Mucosa of gallbladder (tissue), 1 donor: ENCODE measurements around the gene MED12L. TPM values are rescaled to one million over a fixed set of nuclear protein-coding genes. Genes with fewer than 3 reads are reported as not detected.
A peak's percentile ranks its signal among the peaks of the same experiment; 100 is the strongest.

Experiments used
- DNase-seq: peaks from one replicate; pipeline ENCODE4 v3.0.0-alpha.2; 2020; ENCODE audit warnings: low spot score
- total RNA-seq: library from RNA; stranded (reverse); gene quantifications from one replicate; pipeline ENCODE4 v1.2.1, GENCODE V29; 2021
- donor health status: DM: no; HTN: no; CAD: no.

Gene MED12L
- total RNA-seq, 1 donor from 2014 or later = 7.5 TPM

DNA sequence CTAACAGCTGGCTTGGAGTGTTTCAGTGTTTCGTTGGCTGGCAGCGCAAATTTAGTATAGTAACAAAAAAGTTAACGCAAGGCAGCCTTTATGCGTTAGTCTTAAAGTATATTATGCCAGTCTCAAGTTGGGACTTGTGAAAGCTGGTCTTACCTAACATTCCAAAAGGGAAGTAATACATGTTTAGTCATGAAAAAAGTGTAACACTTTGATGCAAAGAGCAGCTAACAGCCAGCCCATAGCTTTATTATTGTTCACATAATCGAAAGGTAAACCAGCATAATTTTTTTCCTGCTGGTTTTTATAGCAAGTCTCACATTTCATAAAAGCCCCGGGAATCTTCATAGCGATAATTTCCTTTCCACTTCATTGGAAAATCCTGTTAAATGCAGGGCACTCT, 233.5 kb downstream of the MED12L start:
- DNase-seq = no peak

DNA sequence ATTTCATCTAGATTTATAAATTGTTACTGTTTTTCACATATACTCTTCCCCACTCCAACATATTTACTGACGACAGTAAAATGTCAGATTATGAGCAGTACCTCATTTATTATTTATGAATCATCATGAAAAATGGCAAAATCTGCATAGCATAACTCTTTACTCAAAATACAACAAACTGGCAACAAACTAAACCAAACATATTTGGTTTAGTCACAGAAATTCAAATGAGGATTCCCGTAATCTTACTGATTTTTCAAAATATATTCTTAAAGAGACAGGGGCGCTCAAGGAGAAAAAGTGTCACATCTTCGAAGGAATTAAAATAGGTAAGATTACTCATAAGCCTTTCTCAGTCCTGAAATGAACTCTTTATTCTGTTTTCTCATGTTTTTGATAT, 234.2 kb downstream of the MED12L start:
- no peak for DNase-seq

DNA sequence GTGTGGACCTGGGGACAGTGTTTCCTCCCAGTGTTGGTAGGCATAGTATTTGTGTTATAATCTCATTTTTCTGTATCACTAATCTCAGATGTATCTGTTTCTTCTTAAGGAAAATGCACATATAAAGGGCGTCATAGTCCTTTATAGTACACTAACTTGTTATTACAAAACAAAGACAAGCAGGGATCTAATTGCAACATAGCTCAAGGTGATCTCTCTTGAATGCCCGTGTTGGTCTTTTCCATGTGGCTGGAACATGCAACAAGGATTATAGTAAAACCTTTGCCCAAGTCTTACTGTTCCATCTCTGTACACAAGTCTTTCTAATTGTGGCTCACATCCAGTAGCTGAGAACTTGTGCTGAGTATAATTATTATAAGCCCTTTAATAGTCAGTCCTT, 234.7 kb downstream of the MED12L start:
- no peak for DNase-seq

DNA sequence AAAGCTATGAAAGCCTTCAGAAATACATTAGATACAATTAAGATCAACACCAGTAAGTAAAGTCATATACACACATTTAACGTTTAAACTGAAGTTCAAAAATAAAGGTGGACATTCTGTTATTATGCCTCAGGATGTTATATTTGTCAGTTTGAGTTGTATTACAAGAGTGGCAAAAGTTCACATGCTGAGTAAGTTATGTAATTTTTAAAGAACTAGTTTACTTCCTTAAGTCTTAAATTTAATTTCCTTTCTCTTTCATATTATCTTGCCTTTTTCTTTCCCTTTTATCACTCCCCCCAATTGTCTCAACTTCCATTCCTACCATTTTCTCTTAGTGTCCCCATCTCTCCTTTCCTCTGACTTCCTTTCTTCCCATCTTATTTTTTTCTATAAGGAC, 236.1 kb downstream of the MED12L start:
- DNase-seq = no peak

DNA sequence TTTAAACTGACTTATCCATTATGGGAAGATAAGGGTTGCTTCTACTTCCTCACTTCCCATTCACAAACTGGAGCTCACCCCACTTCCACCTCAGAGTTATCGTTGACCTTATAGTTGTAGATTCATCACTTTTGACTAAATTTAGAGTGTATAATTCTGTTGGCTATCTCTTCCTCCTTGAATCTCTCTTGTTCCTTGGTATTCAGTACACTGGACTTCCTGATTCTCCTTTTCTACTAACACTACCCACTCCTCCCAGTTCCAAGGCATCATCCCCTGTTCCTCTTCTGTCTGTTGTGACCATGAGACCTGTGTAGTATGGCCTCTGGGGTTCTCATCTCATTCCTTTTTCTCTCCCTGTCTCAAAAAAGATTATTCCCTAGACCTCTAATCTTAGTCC, 237.0 kb downstream of the MED12L start:
- DNase-seq = no peak

DNA sequence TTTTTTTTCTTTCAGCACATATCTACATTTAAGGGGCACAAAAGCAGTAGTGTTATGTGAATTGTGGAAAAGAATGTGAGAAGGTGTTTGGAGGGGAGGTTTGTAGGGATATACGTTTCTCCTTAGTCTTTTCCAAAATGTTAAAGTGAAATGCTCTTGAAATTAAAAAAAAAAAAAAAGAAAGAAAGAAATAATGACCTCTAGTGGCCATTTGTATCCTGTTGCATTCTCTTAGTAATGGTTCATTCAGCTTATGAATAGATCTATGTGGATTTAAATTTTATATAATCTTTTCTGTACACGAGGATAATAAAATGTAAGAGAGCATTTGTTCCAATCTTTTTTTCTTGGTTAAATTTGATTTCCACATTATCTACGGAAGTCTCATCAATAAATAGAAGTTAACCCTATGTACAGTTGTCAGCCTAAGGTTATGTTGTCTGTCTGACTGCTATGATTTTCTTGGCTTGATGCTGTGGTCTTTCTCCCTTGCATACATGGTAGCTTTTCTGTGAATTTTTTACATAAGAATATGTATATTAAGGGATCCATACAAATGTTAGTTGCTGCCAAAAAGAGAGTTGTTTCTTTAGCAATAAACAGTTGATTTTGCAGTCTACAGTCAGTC, 242.2 kb downstream of the MED12L start:
- DNase-seq = no peak

DNA sequence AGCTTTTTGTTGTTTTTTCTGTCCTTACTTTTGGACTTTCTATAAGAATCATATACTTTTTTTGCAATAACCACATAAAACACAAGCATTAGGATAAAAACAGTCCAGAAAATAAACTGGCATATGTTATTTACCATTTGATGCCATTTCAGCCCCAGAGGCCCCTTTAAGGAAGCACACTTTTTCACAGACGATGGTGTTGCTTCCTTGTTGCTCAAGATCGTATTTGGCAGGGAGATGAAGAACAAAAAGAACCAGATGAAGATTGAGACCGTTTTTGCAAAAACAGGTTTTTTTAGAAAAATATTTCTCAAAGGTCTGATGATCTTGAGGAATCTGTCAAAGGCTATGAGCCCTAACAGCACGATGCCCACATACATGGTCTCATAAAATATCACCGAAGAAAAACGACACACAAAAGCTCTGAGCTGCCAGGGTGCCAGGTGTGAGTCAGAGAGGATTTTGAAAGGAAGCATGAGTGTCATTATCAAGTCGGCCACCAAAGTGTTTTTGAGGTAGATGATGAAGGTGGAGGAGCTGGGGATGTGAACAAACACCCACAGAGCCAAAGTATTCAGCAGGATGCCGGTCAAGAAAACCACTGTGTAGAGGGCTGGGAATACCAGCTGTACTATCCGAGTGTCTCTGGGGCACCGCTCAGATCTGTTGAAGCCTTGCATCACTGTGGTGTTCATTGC, 243.0 kb downstream of the MED12L start:
- DNase-seq = no peak

DNA sequence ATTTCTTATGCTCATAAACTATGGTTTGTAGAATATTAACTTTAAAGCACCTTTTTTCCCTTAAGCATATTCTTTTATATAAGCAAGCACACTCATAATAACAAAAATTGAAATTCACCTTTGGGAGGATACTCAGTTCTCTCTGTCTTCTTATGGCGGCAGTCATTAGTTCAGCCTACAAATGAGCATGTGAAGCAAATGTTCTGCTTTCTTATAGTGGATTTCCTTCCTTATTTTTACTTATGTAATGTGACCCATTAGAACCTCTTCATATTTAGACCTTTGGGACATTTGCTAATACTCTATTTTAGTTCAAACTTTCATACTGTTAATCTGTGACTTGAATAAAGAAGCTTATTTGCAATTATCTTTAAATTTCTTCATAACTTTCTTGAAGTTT, 243.9 kb downstream of the MED12L start, which contains the start of gene P2RY13:
TSS of gene P2RY13 (minus strand) at position 187 of the 400 bp plus-strand sequence. CDS start at position 166, 21 bp downstream.
- DNase-seq = no peak

DNA sequence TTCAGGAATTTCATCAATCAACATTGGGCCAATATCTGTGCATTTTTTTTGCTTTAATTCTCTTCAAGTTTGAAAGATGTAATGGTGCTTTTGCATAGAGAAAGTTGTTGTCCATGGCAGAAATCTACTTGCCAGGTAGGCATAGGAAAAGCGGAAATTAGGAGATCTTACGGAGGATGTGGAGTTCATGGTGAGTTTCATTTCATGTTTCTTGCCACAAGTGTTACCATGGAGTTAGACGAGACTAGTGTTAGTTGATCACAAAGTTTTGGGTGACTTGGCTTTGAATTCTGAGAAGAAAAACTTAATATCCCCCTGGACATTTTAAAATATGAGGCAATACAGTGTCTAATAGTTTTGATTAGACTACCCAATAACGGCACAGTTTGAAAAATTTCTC, 244.9 kb downstream of the MED12L start:
- DNase-seq = no peak

DNA sequence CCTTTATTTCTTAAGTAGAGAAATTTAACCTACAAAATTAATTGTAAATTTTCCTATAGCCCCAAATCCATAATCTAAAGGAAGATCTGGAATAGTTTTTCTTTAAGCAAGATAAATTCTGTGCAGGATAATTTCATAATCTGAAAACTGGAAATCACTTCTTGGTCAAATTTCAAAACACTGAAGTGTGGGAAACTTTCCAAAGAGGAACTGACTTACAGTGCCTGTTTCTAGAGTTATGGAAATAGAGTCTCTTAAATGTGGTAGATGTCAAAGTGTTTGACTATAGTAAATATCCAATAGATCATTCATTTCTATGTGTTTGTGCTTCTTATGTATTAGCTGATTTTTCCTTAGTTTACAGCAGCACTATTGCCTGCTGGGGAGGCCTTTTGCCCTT, 245.4 kb downstream of the MED12L start:
- DNase-seq = no peak

DNA sequence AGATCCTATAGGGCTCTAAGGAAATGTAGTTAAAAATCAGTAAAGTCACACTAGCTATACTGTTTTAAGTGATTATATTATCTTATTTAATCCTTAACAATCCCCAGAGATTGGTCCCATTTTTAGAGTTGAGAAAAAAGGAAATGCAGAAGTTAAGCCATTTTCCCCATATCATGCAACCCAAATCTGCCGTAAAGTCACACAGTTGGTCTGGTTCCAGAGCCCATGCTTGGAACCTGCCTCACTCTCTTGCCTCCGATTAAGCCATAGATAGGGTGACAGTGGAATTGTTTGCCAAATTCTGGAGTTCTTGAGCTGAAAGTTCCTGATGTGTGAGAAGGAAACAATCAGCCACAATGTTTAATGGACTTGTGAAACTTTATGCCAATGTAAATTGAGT, 246.2 kb downstream of the MED12L start:
- DNase-seq = no peak

DNA sequence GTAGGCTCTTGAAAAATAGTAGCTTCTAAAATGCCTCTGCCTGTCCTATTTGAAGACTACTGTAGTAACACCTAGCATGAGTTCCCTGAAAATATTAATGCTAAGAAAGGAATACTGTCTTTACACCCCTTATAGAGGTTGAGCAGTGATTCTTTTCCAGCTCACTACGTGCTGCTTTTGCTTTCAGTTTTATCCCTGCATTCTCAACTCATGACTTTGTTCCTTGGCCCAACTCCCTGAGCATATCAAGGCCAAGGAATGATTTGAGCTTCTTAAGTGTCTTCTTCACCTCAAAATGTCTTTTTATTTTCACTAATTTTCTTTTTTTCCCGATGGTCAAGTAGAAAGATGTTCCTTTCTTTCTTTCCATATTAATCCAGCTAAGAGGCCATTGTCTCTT, 260.4 kb downstream of the MED12L start:
- DNase-seq = peak; percentile 12

DNA sequence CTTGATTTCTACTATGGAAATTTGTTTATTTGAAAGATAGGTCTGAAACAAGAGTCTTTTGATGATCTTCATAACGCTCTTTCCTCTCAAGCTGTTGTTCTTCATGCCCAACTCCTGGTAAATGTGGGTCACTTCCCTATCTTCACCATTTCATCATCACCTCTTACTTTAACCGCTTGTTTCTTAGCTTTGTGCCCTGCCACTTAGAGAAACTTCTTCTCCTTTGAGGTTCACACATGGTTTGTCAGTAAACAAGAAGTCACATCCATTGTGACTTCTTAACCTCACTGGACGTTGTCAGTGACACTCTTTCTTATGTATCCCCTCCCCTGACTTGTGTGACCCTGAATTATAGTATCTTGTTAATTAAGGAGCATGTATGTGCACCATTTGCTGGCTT, 260.8 kb downstream of the MED12L start:
- DNase-seq = no peak

DNA sequence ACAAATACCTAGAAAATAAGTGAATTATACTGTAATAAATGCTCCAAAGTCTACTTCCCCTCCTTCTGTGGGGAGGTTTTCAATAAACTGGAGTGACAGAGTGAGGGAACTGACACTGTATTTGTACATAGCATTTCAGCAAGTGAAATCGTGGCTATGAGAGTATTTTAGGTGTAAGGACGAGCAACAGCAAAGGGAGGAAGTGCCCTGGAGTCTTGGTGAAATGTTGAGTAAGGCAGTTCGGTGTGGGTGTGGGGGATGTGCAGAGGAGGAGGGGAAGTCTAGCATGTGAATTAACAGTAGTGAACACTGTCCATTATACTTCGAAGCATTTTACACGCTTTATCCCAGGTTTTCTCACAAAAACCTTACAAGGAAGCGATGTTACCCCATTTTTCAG, 262.0 kb downstream of the MED12L start:
- no peak for DNase-seq

DNA sequence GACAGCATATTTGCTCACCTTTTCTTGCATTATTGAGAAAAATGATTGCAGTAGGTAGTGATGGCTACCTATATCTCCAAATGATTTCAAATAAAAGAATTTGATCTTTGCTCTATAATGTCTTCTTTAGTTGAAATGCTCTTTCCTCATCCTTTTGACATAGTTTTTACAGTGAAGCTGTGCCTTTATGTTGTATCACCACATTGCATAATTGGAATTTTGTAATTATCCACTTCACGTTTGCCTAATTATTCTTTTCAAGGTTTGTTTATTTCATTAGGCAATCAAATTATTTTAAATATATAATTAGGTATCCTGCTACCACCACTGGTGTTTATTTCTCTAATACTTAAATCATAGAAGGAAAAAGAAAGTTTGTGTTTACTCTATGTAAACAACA, 265.2 kb downstream of the MED12L start:
- DNase-seq = no peak

DNA sequence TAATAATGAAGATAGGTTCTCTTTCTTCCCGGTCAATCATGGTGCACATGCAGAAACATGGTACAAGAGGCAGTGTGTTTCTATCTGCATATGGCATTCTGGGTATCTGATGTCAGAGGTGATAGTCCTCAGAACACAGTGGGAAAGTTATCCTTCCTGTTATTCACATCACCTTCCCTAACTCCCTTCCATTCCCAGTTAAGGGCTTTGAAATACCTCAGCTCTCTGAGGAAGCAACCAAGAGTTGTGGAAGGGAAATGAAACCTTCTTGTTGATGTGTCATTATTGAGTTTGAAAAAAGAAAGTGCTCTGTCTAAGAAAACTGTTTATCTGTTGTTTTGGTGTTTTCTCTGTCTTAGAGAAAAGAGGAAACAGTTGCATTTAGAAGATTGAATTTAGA, 265.8 kb downstream of the MED12L start:
- no peak for DNase-seq

DNA sequence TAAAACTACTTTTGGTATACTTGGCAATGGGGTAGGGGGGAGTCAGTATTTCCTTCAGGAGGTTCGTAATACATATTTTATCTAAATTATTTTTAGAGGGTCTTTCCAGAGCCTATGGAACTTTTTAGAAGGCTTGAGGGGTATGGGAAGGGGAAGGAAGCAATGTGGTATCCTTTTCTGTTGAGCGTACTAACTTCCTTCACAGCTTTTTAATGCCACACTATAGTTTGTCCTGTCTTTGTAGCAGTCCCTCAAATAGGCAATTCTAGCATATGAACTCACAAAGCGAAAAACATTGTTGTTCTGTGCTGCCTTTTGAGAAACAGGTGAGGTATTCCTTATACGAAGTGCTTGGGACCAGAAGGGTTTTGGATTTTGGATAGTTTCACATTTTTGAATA, 266.2 kb downstream of the MED12L start:
- DNase-seq = no peak

DNA sequence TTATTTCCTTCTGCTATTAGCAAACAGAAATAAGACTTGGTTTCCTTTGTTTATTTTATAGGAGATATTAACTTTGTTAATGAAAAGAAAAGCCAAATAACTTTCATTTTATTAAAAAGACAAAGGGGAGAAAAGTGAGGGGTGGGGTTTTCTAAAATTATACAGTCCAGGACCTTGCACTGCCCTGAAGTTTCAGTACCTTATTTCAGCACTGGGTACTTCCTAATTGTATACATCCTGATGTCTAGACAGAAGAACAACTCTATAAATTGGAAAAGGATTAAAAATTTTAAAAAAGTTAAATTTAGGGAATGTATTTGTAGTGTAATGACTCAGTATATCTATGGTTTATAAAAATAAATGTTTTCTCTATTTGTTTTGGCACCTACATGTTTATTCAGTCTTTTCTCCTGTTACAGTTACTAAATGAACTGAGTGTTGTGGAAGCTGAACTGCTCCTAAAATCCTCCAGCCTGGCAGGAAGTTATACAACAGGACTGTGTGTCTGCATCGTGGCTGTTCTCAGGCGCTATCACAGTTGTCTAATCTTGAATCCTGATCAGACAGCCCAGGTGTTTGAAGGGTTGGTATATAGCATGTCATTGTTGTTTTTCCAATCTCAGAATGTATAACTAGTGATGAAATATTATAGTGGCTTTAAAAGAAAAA, 271.5 kb downstream of the MED12L start:
- no peak for DNase-seq

DNA sequence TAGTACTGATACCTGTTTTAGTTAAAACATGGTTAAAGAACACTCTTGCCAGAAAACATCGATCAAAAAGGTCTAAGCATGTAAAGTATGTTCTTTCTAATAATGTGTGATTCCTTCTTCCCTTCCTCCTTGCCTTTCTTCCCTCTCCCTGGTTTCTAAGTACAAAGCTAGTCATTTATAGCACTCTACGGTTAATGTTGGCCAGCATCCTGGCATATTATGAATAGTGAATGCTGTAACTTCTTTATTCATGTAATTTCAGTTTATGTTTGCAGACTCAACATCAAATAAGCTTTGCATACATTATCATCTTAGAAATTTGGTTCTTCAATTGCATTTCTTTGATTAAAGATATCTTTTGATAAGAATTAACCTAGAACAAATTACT, 272.0 kb downstream of the MED12L start:
- no peak for DNase-seq

DNA sequence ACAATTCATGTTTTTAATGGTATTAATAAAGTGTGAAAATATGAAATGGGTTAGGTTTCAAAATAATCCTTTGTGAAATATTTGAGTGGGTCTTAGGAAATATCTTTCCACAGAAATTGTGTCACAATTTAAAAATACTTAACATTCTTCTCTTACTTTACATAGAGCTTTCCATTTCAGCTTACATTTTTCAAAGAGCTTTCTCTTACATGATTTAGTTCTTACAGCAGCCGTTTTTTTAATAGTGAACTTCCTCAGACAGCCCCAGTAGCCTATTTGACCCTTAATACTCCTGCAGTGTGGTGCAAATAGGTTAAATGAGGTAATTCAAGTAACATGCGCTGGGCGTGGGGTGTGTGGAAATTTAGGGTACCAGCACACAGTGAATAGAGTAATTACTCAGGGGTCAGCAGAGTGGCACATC, 277.3 kb downstream of the MED12L start:
- DNase-seq = no peak

DNA sequence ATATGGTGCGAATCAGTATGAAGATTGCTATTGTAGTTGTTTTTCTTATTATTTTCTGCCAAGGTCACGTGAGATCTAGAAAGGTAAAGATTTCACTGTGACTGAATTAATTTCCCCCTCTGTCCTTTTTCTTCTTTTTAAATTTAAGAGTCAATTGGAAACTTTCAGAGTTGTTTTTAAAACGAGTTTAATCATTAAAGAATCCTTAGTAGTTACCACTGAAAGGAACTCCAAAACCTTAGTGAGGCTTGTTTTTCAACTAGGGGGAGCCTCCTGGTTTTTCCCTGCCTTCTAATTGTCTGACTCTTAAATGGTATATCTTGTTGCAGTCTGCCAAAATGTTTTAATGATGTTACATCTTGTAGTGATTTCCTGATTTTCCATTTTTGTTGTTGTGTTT, 281.5 kb downstream of the MED12L start:
- DNase-seq = no peak

DNA sequence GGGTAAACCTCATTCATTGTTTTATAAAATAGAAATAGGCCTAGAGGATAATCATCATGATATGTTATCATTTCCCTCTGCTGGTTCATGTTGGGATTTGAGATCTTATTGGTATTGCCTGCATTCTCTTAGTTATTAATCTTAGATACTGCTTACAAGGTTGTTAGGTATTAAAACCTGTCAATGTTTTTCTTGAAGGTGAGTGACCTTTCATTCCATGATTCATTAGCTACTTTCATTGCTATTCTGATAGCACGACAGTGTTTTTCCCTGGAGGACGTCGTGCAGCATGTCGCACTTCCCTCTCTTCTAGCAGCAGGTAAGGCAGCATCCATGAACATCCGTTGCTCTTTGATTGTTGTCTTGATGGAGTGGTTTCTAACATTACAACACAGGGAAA, 282.0 kb downstream of the MED12L start:
- DNase-seq = no peak

DNA sequence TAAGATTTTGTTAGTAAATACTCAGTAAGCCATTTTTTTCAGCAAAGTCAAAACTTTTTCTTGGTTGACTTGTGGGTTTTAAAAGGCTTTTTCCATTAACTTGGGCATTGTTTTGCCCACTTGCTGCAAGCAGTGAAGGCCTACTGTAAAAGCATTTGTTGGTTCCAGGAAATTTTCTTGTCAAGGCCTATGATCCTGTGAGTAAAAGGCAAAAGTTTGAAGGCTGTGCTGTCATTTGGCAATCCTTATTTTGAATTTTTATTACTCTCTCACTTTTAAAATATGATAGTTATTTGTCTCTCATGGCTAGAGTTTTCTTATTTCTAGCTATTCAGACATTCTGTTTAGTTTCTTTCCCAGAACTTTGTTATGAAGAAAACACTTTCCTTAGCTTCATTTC, 286.1 kb downstream of the MED12L start:
- no peak for DNase-seq
